ENCODE measurements around the gene POFUT1. TPM values are rescaled to one million over a fixed set of nuclear protein-coding genes. Genes with fewer than 3 reads are reported as not detected.

POFUT1 gene
- polyA plus RNA-seq, 2 of the 4 experiments (the other 2 are of a cell fraction), result 29.6 to 43.9 TPM

DNA sequence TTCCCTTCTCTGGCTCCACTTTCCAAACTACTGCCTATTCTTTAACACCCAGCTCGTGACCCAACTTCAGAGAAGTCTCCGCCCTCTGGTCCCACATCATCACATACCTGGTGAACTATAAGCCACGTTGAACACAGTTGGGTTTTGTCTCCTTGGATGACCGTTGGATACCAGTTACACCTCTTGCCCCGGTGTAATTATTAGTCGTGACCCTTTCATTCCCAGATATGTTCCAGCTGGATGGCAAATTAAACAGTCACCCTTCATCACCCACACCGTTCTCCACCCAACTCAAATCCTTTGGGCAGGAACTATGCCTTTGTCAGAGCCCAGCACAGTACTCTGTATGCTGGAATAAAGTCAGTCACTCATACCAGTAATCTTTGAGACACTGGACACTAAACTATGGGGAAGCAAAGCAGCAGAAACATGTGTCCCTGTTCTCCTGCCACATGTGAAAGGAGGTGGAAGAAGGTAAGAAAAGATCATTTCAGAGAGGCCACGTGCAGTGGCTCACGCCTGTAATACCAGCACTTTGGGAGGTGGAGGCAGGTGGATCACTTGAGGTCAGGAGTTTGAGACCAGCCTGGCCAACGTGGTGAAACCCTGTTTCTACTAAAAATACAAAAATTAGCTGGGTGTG lies 22.6 kb upstream of the POFUT1 start:
- Histone ChIP-seq H3K4me3 (no peak overlapping the region), H3K9me3 (no peaks in the 10 kb centered on the region), H3K4me2 (no peak overlapping the region), H3K4me1 (no peaks in the 10 kb centered on the region), H3K27ac (no peak overlapping the region)
- POLR2A ChIA-PET, result no interaction called here
- WGBS (ENCODE audit: missing lambda C conversion rate), result 64% methylated on average over 10 of the region's 10 CpGs
- ATAC-seq (no peak), DNase-seq (ENCODE audit: low read depth in 1 of 2, low spot score in 1 of 2) (no peak), FAIRE-seq (no peak)
- no peak for TF ChIP-seq CEBPB (IDR thresholded peaks at IDR 0.05)
- CTCF ChIA-PET, result interaction anchor here (0.7 kb wide), 1 partner anchor 274 kb away, joined by 3 read pairs; no protein-coding TSS in a partner anchor

DNA sequence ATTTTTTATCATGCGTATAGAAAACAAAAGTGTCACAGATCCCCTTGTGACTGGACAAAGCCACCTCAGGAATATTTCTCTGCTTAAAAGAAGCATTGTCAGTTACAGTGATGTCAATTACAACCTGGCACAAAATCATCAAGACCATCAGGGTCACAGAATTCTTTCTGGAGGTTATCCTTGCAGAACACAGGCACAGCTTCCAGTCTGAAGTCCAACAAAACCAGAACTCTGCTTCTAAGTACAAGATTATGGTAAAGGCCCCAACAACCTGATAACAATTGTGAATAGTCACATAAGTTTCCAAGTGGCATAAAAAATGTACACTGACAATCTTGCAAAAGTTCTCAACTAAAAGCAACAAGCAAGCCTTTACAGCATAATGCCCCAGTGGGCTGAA lies 21.2 kb upstream of the POFUT1 start:
- Histone ChIP-seq H3K4me1 (no peaks in the 10 kb centered on the region), H3K4me2 (no peak overlapping the region), H3K4me3 (no peak overlapping the region), H3K9me3 (no peaks in the 10 kb centered on the region), H3K27ac (no peak overlapping the region)
- ATAC-seq (no peak), DNase-seq (ENCODE audit: low read depth in 1 of 2, low spot score in 1 of 2) (no peak), FAIRE-seq (no peak)
- TF ChIP-seq, protein P1, sequence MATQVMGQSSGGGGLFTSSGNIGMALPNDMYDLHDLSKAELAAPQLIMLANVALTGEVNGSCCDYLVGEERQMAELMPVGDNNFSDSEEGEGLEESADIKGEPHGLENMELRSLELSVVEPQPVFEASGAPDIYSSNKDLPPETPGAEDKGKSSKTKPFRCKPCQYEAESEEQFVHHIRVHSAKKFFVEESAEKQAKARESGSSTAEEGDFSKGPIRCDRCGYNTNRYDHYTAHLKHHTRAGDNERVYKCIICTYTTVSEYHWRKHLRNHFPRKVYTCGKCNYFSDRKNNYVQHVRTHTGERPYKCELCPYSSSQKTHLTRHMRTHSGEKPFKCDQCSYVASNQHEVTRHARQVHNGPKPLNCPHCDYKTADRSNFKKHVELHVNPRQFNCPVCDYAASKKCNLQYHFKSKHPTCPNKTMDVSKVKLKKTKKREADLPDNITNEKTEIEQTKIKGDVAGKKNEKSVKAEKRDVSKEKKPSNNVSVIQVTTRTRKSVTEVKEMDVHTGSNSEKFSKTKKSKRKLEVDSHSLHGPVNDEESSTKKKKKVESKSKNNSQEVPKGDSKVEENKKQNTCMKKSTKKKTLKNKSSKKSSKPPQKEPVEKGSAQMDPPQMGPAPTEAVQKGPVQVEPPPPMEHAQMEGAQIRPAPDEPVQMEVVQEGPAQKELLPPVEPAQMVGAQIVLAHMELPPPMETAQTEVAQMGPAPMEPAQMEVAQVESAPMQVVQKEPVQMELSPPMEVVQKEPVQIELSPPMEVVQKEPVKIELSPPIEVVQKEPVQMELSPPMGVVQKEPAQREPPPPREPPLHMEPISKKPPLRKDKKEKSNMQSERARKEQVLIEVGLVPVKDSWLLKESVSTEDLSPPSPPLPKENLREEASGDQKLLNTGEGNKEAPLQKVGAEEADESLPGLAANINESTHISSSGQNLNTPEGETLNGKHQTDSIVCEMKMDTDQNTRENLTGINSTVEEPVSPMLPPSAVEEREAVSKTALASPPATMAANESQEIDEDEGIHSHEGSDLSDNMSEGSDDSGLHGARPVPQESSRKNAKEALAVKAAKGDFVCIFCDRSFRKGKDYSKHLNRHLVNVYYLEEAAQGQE (IDR thresholded peaks at IDR 0.05), result no peak
- TF ChIP-seq CHD4 (IDR thresholded peaks at IDR 0.05; ENCODE audit: borderline replicate concordance) (no peak), FOXS1 (CRISPR knock-in tag; IDR thresholded peaks at IDR 0.05) (no peak)
- CTCF ChIA-PET, result no interaction called here
- POLR2A ChIA-PET, result no interaction called here
- 90% methylated on average over 1 of the region's 1 CpG for WGBS (ENCODE audit: missing lambda C conversion rate)

DNA sequence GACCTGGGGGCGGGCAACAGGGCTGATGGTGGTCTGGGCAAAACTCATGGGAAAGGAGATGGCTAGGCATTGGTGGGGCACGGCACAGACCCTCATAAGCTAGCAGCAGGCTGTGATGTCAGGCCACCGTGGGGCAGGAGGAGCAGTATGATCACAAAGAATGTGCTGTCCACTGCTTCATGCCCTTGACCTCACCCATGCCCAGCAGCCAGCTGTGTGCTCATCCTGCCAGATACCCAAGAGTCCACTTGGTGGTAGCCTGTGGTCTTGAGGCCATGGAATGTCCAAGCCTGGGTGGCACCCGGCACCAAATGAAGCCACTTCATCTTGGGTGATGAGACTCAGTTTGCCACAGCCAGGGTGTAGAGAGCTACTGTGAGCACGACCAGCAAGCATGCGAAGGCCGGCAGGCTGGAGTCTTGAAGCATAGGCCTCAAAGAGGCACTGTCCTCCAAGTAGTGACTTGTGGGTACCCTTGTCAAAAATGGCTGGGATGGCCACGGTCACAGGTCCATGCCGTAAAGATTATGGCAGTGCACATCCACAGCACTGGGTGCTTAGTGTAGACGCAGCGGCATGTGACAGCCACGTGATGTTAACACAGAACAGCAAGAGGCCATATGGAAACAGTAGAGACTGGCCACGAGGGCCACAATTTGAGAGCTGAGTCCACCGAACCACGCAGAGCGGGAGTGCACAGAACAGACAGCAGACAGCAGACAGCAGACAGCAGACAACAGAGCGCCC lies 19.1 kb upstream of the POFUT1 start:
- no peak overlapping the region for H3K4me3 ChIP-seq
- WGBS (ENCODE audit: missing lambda C conversion rate), result 94% methylated on average over 15 of the region's 17 CpGs
- no peaks in the 10 kb centered on the region for H3K9me3 ChIP-seq
- POLR2A ChIA-PET, result no interaction called here
- TF ChIP-seq CBX8 (IDR thresholded peaks at IDR 0.05) (no peak), NPAS2 (CRISPR knock-in tag; IDR thresholded peaks at IDR 0.05; ENCODE audit: borderline replicate concordance) (no peak), CBX2 (IDR thresholded peaks at IDR 0.05; ENCODE audit: borderline replicate concordance, low read depth) (no peak), EP300 (IDR thresholded peaks at IDR 0.05) (no peak), HOXB13 (CRISPR knock-in tag; IDR thresholded peaks at IDR 0.05; ENCODE audit: low read depth) (no peak), SREBF2 (IDR thresholded peaks at IDR 0.05) (no peak), ESRRA (IDR thresholded peaks at IDR 0.05; ENCODE audit: borderline replicate concordance, low read length) (no peak), JUNB (IDR thresholded peaks at IDR 0.05) (no peak), HDAC2 (IDR thresholded peaks at IDR 0.05) (no peak), MYC (IDR thresholded peaks at IDR 0.05; ENCODE audit: borderline replicate concordance, low read length) (no peak), KDM5A (IDR thresholded peaks at IDR 0.05) (no peak), ZNF302 (CRISPR knock-in tag; IDR thresholded peaks at IDR 0.05) (no peak), RFX5 (IDR thresholded peaks at IDR 0.05) (no peak), JUN (IDR thresholded peaks at IDR 0.05) (no peak), MAZ (IDR thresholded peaks at IDR 0.05; ENCODE audit: borderline replicate concordance, low read depth, low read length) (no peak), NFE2L2 (conservative IDR thresholded peaks at IDR 0.05; ENCODE audit: low read length) (no peak)
- TF ChIP-seq, protein P2, sequence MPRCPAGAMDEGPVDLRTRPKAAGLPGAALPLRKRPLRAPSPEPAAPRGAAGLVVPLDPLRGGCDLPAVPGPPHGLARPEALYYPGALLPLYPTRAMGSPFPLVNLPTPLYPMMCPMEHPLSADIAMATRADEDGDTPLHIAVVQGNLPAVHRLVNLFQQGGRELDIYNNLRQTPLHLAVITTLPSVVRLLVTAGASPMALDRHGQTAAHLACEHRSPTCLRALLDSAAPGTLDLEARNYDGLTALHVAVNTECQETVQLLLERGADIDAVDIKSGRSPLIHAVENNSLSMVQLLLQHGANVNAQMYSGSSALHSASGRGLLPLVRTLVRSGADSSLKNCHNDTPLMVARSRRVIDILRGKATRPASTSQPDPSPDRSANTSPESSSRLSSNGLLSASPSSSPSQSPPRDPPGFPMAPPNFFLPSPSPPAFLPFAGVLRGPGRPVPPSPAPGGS (IDR thresholded peaks at IDR 0.05), result no peak
- TF ChIP-seq, protein P3, sequence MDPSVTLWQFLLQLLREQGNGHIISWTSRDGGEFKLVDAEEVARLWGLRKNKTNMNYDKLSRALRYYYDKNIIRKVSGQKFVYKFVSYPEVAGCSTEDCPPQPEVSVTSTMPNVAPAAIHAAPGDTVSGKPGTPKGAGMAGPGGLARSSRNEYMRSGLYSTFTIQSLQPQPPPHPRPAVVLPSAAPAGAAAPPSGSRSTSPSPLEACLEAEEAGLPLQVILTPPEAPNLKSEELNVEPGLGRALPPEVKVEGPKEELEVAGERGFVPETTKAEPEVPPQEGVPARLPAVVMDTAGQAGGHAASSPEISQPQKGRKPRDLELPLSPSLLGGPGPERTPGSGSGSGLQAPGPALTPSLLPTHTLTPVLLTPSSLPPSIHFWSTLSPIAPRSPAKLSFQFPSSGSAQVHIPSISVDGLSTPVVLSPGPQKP (IDR thresholded peaks at IDR 0.05; ENCODE audit: low read depth, low read length), result no peak
- TF ChIP-seq, protein P4, sequence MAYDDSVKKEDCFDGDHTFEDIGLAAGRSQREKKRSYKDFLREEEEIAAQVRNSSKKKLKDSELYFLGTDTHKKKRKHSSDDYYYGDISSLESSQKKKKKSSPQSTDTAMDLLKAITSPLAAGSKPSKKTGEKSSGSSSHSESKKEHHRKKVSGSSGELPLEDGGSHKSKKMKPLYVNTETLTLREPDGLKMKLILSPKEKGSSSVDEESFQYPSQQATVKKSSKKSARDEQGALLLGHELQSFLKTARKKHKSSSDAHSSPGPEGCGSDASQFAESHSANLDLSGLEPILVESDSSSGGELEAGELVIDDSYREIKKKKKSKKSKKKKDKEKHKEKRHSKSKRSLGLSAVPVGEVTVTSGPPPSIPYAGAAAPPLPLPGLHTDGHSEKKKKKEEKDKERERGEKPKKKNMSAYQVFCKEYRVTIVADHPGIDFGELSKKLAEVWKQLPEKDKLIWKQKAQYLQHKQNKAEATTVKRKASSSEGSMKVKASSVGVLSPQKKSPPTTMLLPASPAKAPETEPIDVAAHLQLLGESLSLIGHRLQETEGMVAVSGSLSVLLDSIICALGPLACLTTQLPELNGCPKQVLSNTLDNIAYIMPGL (CRISPR knock-in tag; IDR thresholded peaks at IDR 0.05; ENCODE audit: borderline replicate concordance), result no peak
- H3K4me2 ChIP-seq, result no peak overlapping the region
- DNase-seq (ENCODE audit: low read depth in 1 of 2, low spot score in 1 of 2) (no peak), ATAC-seq (no peak), FAIRE-seq (no peak)
- CTCF ChIA-PET, result no interaction called here
- no peaks in the 10 kb centered on the region for H3K4me1 ChIP-seq
- no peak overlapping the region for H3K27ac ChIP-seq

All from A549 (cell line).